ENCODE results near the gene SIGLEC6. TPM values are rescaled to one million over a fixed set of nuclear protein-coding genes. Genes with fewer than 3 reads are reported as not detected.

Gene SIGLEC6
- total RNA-seq, 1 donor from 2014 or later: 1.2 TPM

DNA sequence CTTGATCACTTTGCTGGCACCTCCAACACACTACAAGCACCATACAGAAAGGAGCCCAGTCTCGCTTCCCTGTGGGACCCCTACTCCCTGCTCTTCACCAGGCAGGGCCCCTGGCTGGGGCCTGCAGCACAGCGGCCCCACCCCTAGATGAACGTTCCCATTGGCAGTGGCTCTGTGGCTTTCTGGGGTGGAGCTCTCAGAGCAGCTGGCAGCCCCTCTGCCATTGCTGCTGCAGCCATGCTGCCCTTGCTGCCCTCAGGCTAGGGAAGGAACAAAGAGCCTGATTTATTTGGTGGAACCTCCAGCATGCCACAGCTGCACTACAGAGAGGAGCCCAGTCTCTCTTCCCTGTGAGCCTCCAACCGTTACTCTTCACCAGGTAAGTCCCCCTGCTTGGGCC is 5.8 kb downstream of the SIGLEC6 start:
- no peaks in the 10 kb centered on the region for H3K4me1 ChIP-seq
- TF ChIP-seq POLR2AphosphoS5 (IDR thresholded peaks at IDR 0.05; ENCODE audit: insufficient read depth in 1 of 2, low read depth in 1 of 2) (no peak), POLR2A (IDR thresholded peaks at IDR 0.05) (no peak)
- TF ChIP-seq, protein P1, sequence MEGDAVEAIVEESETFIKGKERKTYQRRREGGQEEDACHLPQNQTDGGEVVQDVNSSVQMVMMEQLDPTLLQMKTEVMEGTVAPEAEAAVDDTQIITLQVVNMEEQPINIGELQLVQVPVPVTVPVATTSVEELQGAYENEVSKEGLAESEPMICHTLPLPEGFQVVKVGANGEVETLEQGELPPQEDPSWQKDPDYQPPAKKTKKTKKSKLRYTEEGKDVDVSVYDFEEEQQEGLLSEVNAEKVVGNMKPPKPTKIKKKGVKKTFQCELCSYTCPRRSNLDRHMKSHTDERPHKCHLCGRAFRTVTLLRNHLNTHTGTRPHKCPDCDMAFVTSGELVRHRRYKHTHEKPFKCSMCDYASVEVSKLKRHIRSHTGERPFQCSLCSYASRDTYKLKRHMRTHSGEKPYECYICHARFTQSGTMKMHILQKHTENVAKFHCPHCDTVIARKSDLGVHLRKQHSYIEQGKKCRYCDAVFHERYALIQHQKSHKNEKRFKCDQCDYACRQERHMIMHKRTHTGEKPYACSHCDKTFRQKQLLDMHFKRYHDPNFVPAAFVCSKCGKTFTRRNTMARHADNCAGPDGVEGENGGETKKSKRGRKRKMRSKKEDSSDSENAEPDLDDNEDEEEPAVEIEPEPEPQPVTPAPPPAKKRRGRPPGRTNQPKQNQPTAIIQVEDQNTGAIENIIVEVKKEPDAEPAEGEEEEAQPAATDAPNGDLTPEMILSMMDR (IDR thresholded peaks at IDR 0.05): no peak
- no peak for DNase-seq (ENCODE audit: extremely low spot score in 2 of 2)
- intact Hi-C loops (cut with DNase I): no loop called here
- H3K36me3 ChIP-seq: no peaks in the 10 kb centered on the region
- H3K27me3 ChIP-seq: no peaks in the 10 kb centered on the region
- no peak overlapping the region for H3K27ac ChIP-seq
- H3K9me3 ChIP-seq: no peaks in the 10 kb centered on the region
- H3K4me3 ChIP-seq: no peak overlapping the region

DNA sequence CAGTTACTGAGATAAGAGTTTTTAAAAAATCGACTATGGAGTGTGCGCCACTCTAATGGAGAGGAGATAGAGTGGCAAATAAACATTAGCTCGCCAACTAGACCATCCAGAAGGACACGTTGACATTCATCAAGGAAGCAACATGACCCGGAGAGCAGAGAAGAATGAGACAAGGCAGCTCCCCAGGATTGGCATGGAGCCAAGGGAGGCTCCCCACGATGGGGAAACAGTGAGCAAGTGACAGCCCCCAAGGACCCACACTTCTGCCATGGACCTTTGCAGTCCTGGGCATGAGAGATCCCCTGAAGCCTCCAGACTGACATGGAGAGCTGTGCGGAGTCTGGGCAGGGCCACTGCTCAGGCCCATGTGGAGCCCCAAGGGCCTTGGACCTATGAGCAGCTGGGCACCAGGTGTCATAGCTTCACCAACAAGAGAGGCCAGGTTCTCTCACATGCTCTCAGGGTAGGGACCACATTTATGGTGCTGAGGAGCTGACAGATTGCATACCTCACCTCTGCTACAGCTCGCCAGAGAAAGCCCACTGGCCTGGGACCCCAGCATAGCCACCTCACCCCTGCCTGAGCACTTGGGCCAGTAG is 6.7 kb downstream of the SIGLEC6 start:
- no peaks in the 10 kb centered on the region for H3K27me3 ChIP-seq
- no peak for DNase-seq (ENCODE audit: extremely low spot score in 2 of 2)
- H3K36me3 ChIP-seq: no peaks in the 10 kb centered on the region
- no peaks in the 10 kb centered on the region for H3K9me3 ChIP-seq
- no peaks in the 10 kb centered on the region for H3K4me1 ChIP-seq
- no peak for TF ChIP-seq POLR2A (IDR thresholded peaks at IDR 0.05)
- no peak for TF ChIP-seq POLR2AphosphoS5 (IDR thresholded peaks at IDR 0.05; ENCODE audit: insufficient read depth in 1 of 2, low read depth in 1 of 2)
- TF ChIP-seq, protein P1 (IDR thresholded peaks at IDR 0.05): no peak
- H3K27ac ChIP-seq: no peak overlapping the region
- intact Hi-C loops (cut with DNase I): no loop called here
- no peak overlapping the region for H3K4me3 ChIP-seq

DNA sequence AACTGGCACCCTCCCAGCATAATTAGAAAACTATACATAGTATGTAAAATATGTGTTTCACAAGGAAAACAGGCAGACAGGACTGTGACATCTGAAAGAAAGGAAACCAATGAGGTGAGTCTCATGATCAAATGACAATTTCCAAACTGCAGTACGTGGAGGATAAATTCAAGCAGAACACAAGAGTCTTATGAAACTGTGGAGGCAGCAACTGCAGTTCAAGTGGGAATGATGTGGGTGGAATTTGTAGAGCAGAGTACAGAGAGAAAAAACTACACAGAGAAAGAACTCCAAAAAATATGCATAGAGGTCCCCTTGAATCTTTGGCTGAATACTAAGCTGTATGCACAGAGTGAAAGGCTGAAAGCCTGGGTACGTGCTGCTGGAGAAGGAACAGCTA is 9.7 kb downstream of the SIGLEC6 start:
- intact Hi-C loops (cut with DNase I): no loop called here
- Histone ChIP-seq H3K27ac (no peak overlapping the region), H3K4me1 (no peaks in the 10 kb centered on the region), H3K4me3 (no peak overlapping the region), H3K27me3 (no peaks in the 10 kb centered on the region), H3K36me3 (no peaks in the 10 kb centered on the region), H3K9me3 (no peaks in the 10 kb centered on the region)
- TF ChIP-seq POLR2AphosphoS5 (IDR thresholded peaks at IDR 0.05; ENCODE audit: insufficient read depth in 1 of 2, low read depth in 1 of 2): no peak
- TF ChIP-seq, protein P1 (IDR thresholded peaks at IDR 0.05): no peak
- TF ChIP-seq POLR2A (IDR thresholded peaks at IDR 0.05): no peak
- DNase-seq (ENCODE audit: extremely low spot score in 2 of 2): no peak

DNA sequence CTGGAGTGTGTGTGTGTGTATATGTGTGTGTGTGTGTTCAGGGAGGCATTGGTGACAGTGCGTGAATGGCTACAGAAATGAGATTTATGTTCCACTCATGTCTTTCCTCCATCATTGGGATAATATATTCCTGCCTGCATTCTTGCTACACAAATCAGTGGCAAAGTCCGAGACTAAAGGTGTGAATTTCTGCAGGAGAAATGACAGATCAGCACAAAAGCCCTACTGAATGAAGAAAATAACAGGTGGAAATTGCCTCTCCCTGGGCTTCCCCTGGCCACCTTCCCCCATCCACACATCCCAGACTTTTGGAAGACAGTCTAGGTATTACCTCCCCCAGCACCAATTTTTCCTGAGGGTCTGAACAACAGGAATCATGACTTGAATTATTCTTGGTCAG is 10.1 kb downstream of the SIGLEC6 start:
- Histone ChIP-seq H3K4me1 (no peaks in the 10 kb centered on the region), H3K36me3 (no peaks in the 10 kb centered on the region), H3K4me3 (no peak overlapping the region), H3K9me3 (no peaks in the 10 kb centered on the region), H3K27me3 (no peaks in the 10 kb centered on the region), H3K27ac (no peak overlapping the region)
- intact Hi-C loops (cut with DNase I): no loop called here
- no peak for DNase-seq (ENCODE audit: extremely low spot score in 2 of 2)
- TF ChIP-seq POLR2AphosphoS5 (IDR thresholded peaks at IDR 0.05; ENCODE audit: insufficient read depth in 1 of 2, low read depth in 1 of 2) (no peak), POLR2A (IDR thresholded peaks at IDR 0.05) (no peak)
- TF ChIP-seq, protein P1 (IDR thresholded peaks at IDR 0.05): no peak

DNA sequence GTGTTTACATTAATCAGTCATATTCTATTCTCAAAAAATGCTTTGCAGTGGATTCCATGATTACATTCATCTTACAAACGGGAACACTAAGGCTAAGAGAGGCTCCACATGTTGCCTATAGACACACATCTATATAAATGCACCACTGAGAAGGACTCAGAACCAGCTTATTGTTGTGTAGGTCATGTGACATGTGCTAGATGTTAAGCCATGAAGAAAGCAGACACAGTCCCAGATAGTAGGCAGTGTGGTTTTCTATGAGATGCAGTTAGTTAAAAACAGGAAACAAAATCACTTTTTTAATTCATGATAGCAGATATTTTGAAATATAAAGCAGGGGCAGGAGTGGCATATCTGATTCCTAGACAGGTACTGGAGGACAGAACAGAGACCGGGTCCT is 10.7 kb downstream of the SIGLEC6 start:
- Histone ChIP-seq H3K27ac (no peak overlapping the region), H3K36me3 (no peaks in the 10 kb centered on the region), H3K4me1 (no peaks in the 10 kb centered on the region), H3K27me3 (no peaks in the 10 kb centered on the region), H3K4me3 (no peak overlapping the region), H3K9me3 (no peaks in the 10 kb centered on the region)
- DNase-seq (ENCODE audit: extremely low spot score in 2 of 2): no peak
- intact Hi-C loops (cut with DNase I): no loop called here
- no peak for TF ChIP-seq POLR2A (IDR thresholded peaks at IDR 0.05)
- TF ChIP-seq, protein P1 (IDR thresholded peaks at IDR 0.05): no peak
- no peak for TF ChIP-seq POLR2AphosphoS5 (IDR thresholded peaks at IDR 0.05; ENCODE audit: insufficient read depth in 1 of 2, low read depth in 1 of 2)
